Chondrocyte (in vitro differentiated cells): ENCODE measurements around the gene GLO1. TPM values are rescaled to one million over a fixed set of nuclear protein-coding genes. Genes with fewer than 3 reads are reported as not detected.

Experiments used
- DNase-seq: peaks from one replicate; pipeline ENCODE4 v3.0.0; 2021; ENCODE audit warnings: mixed read lengths, low spot score
- H3K27ac Mint-ChIP-seq: one replicate; pipeline ENCODE4 v1.8.0; 2021; ENCODE audit warnings: mild to moderate bottlenecking, moderate library complexity, mixed read lengths; ENCODE audit not compliant: unreplicated experiment
- H3K27me3 Mint-ChIP-seq: 2 replicates; pipeline ENCODE4 v1.8.0; 2021; ENCODE audit warnings: low read depth, mixed read lengths
- H3K36me3 Mint-ChIP-seq: 2 replicates; pipeline ENCODE4 v1.8.0; 2021; ENCODE audit warnings: low read depth, mixed read lengths
- H3K4me1 Mint-ChIP-seq: 2 replicates; pipeline ENCODE4 v1.8.0; 2021; ENCODE audit warnings: low read depth, mild to moderate bottlenecking, mixed read lengths
- H3K4me3 Mint-ChIP-seq: one replicate; pipeline ENCODE4 v1.8.0; 2021; ENCODE audit warnings: mild to moderate bottlenecking, moderate library complexity, mixed read lengths; ENCODE audit not compliant: unreplicated experiment
- H3K9me3 Mint-ChIP-seq: 2 replicates; pipeline ENCODE4 v1.8.0; 2021; ENCODE audit warnings: low read depth, mixed read lengths
- CTCF ChIP-seq: fragments of 200-600 bp; sonication (generic); IDR thresholded peaks from 2 replicates; pipeline ENCODE4 v1.5.0; 2021; ENCODE audit warnings: antibody characterized with exemption, mild to moderate bottlenecking, moderate library complexity
- total RNA-seq: library from RNA; stranded (reverse); gene quantifications from 3 replicates; pipeline ENCODE4 v1.2.1, GENCODE V29; 2021

Gene GLO1
- total RNA-seq, 1 donor from 2014 or later: 77.7 TPM

GRCh38 chr6:38649744-38650143, 53.2 kb downstream of the GLO1 start:
- no peak for DNase-seq
- H3K27me3 Mint-ChIP-seq: no peaks in the 10 kb centered on the region
- no peak overlapping the region for H3K27ac Mint-ChIP-seq
- H3K4me1 Mint-ChIP-seq: peaks cover 6% of the 10 kb centered on the region
- H3K4me3 Mint-ChIP-seq: no peak overlapping the region
- no peak for TF ChIP-seq CTCF
- peaks cover 4% of the 10 kb centered on the region for H3K36me3 Mint-ChIP-seq
- peaks cover 5% of the 10 kb centered on the region for H3K9me3 Mint-ChIP-seq

GRCh38 chr6:38648629-38649028, 54.3 kb downstream of the GLO1 start:
- Mint-ChIP-seq H3K27me3 (no peaks in the 10 kb centered on the region), H3K9me3 (peaks cover 5% of the 10 kb centered on the region), H3K4me3 (no peak overlapping the region), H3K27ac (no peak overlapping the region), H3K4me1 (peaks cover 6% of the 10 kb centered on the region), H3K36me3 (peaks cover 4% of the 10 kb centered on the region)
- no peak for TF ChIP-seq CTCF
- no peak for DNase-seq

GRCh38 chr6:38646166-38646878, 56.6 kb downstream of the GLO1 start:
- peaks cover 4% of the 10 kb centered on the region for H3K36me3 Mint-ChIP-seq
- no peak for TF ChIP-seq CTCF
- peaks cover 3% of the 10 kb centered on the region for H3K9me3 Mint-ChIP-seq
- no peak overlapping the region for H3K4me3 Mint-ChIP-seq
- H3K4me1 Mint-ChIP-seq: peaks cover 6% of the 10 kb centered on the region
- H3K27me3 Mint-ChIP-seq: no peaks in the 10 kb centered on the region
- no peak for DNase-seq
- H3K27ac Mint-ChIP-seq: no peak overlapping the region

- TF ChIP-seq CTCF: no peak
- no peaks in the 10 kb centered on the region for H3K9me3 Mint-ChIP-seq
- no peaks in the 10 kb centered on the region for H3K27me3 Mint-ChIP-seq
- H3K36me3 Mint-ChIP-seq: peaks cover 1% of the 10 kb centered on the region
- H3K4me3 Mint-ChIP-seq: no peak overlapping the region
- H3K27ac Mint-ChIP-seq: no peak overlapping the region
- no peak for DNase-seq
- H3K4me1 Mint-ChIP-seq: peaks cover 18% of the 10 kb centered on the region
Observed at GRCh38 chr6:38644951-38645350, 58.0 kb downstream of the GLO1 start.

GRCh38 chr6:38640216-38640909, 62.6 kb downstream of the GLO1 start:
- Mint-ChIP-seq H3K4me1 (peaks cover 18% of the 10 kb centered on the region), H3K36me3 (no peaks in the 10 kb centered on the region), H3K27ac (peak overlapping the region; percentile 87), H3K27me3 (no peaks in the 10 kb centered on the region), H3K9me3 (no peaks in the 10 kb centered on the region), H3K4me3 (peak overlapping the region; percentile 89)
- DNase-seq: no peak
- TF ChIP-seq CTCF: no peak
